Fibroblast of lung (primary cell): ENCODE measurements around the gene AADAT. TPM values are rescaled to one million over a fixed set of nuclear protein-coding genes. Genes with fewer than 3 reads are reported as not detected.
"Not testable (repeated sequence)": the region's sequence is repeated elsewhere in the genome, so short reads cannot be mapped to it uniquely, and the experiment has no call there.

ENCODE experiments used
- DNase-seq, 2 donors: peaks; one replicate each; pipeline versions ENCODE4 v3.0.0 to v3.0.0-alpha.2; 2010; ENCODE audit warnings: low read depth in 2 of 2
- H2AFZ ChIP-seq: 2 replicates; pipeline ENCODE4 v1.5.1; 2012; ENCODE audit warnings: low read length, control low read depth, inconsistent platforms
- H3K27ac ChIP-seq: 2 replicates; pipeline ENCODE4 v1.5.1; 2011; ENCODE audit warnings: low read length, control low read depth; ENCODE audit not compliant: insufficient read depth
- H3K27me3 ChIP-seq: 2 replicates; pipeline ENCODE4 v1.5.1; 2011; ENCODE audit warnings: mild to moderate bottlenecking, low read length; ENCODE audit not compliant: control insufficient read depth, insufficient read depth
- H3K36me3 ChIP-seq: 2 replicates; pipeline ENCODE4 v1.5.1; 2011; ENCODE audit warnings: low read length; ENCODE audit not compliant: control insufficient read depth, insufficient read depth
- H3K4me1 ChIP-seq: 2 replicates; pipeline ENCODE4 v1.5.1; 2011; ENCODE audit warnings: low read length; ENCODE audit not compliant: control insufficient read depth, insufficient read depth; ENCODE audit errors: extremely low read depth
- H3K4me2 ChIP-seq: 2 replicates; pipeline ENCODE4 v1.5.1; 2011; ENCODE audit warnings: low read length, control low read depth; ENCODE audit not compliant: insufficient read depth; ENCODE audit errors: extremely low read depth
- H3K4me3 ChIP-seq, 4 experiments: fragments of 200-600 bp in 1 of 4; sonication (generic) in 1 of 4; replicated peaks in 1 of 4; 2 replicates each; pipeline ENCODE4 v1.5.1; 2011 to 2016; ENCODE audit warnings: low read length in 4 of 4, low read depth in 3 of 4, mild to moderate bottlenecking in 3 of 4, control low read depth in 2 of 4, inconsistent platforms in 1 of 4, mixed read lengths in 1 of 4; ENCODE audit not compliant: insufficient read depth in 1 of 4; ENCODE audit errors: control extremely low read depth in 1 of 4
- H3K79me2 ChIP-seq: 2 replicates; pipeline ENCODE4 v1.5.1; 2012; ENCODE audit warnings: mild to moderate bottlenecking, low read length, inconsistent platforms; ENCODE audit not compliant: control insufficient read depth, insufficient read depth
- H3K9ac ChIP-seq: 2 replicates; pipeline ENCODE4 v1.5.1; 2011; ENCODE audit warnings: mild to moderate bottlenecking, low read length, control low read depth; ENCODE audit not compliant: insufficient read depth
- H3K9me3 ChIP-seq: 2 replicates; pipeline ENCODE4 v1.5.1; 2012; ENCODE audit warnings: low read depth, low read length; ENCODE audit not compliant: control insufficient read depth, insufficient read depth
- H4K20me1 ChIP-seq: 2 replicates; pipeline ENCODE4 v1.5.1; 2011; ENCODE audit warnings: low read length; ENCODE audit not compliant: control insufficient read depth, insufficient read depth; ENCODE audit errors: extremely low read depth
- EZH2 ChIP-seq: IDR thresholded peaks from 2 replicates; pipeline ENCODE4 v1.5.1; 2012; ENCODE audit warnings: low read length, control low read depth, mild to moderate bottlenecking; ENCODE audit errors: missing control alignments
- polyA plus RNA-seq, 2 donors: library from polyadenylated mRNA; depleted of rRNA in 1 of 2; stranded (reverse) in 1 of 2; unstranded in 1 of 2; fragments of >200 nt; gene quantifications; 2 replicates each; pipeline ENCODE4 v1.2.1, GENCODE V29; 2011 to 2012; ENCODE audit warnings: missing spikeins in 1 of 2
- total RNA-seq: library from RNA; depleted of rRNA; stranded (reverse); fragments of >200 nt; gene quantifications from 2 replicates; pipeline ENCODE4 v1.2.1, GENCODE V29; 2014
- TF ChIP-seq, protein P1 (sequence below), 2 donors: IDR thresholded peaks in 1 of 2; conservative IDR thresholded peaks in 1 of 2; 1 replicate in 1 of 2; 2 replicates in 1 of 2; pipeline ENCODE4 v1.5.1; 2011 to 2012; ENCODE audit warnings: low read length in 2 of 2, control low read depth in 1 of 2, inconsistent platforms in 1 of 2, low read depth in 1 of 2, mild to moderate bottlenecking in 1 of 2

Gene AADAT
- total and polyA plus RNA-seq, 2 donors (not counting 1 experiment from before 2014, with no cell fraction given) = 3.5 to 7.6 TPM

GRCh38 chr4:170106900-170107299 is 17.1 kb upstream of the AADAT start:
- TF ChIP-seq EZH2 = no peak
- TF ChIP-seq, protein P1, sequence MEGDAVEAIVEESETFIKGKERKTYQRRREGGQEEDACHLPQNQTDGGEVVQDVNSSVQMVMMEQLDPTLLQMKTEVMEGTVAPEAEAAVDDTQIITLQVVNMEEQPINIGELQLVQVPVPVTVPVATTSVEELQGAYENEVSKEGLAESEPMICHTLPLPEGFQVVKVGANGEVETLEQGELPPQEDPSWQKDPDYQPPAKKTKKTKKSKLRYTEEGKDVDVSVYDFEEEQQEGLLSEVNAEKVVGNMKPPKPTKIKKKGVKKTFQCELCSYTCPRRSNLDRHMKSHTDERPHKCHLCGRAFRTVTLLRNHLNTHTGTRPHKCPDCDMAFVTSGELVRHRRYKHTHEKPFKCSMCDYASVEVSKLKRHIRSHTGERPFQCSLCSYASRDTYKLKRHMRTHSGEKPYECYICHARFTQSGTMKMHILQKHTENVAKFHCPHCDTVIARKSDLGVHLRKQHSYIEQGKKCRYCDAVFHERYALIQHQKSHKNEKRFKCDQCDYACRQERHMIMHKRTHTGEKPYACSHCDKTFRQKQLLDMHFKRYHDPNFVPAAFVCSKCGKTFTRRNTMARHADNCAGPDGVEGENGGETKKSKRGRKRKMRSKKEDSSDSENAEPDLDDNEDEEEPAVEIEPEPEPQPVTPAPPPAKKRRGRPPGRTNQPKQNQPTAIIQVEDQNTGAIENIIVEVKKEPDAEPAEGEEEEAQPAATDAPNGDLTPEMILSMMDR (conservative IDR thresholded peaks at IDR 0.05 in 1 of 2, IDR thresholded peaks at IDR 0.05 in 1 of 2; ENCODE audit: low read depth in 1 of 2, low read length in 2 of 2) = no peak
- no peaks in the 10 kb centered on the region for H3K9me3 ChIP-seq
- no peak overlapping the region for H3K4me3 ChIP-seq
- no peak overlapping the region for H3K27ac ChIP-seq
- H2AFZ ChIP-seq = no peak overlapping the region
- H3K4me2 ChIP-seq = no peak overlapping the region
- no peak for DNase-seq
- no peaks in the 10 kb centered on the region for H3K27me3 ChIP-seq
- H3K4me1 ChIP-seq = no peaks in the 10 kb centered on the region
- H3K79me2 ChIP-seq = no peaks in the 10 kb centered on the region
- H4K20me1 ChIP-seq = no peaks in the 10 kb centered on the region
- H3K36me3 ChIP-seq = no peaks in the 10 kb centered on the region
- H3K9ac ChIP-seq = no peak overlapping the region

GRCh38 chr4:170102426-170102825 is 12.7 kb upstream of the AADAT start:
- H3K79me2 ChIP-seq = no peaks in the 10 kb centered on the region
- H3K4me3 ChIP-seq = no peak overlapping the region
- H3K9ac ChIP-seq = no peak overlapping the region
- H3K4me2 ChIP-seq = no peak overlapping the region
- no peak overlapping the region for H2AFZ ChIP-seq
- H3K27me3 ChIP-seq = no peaks in the 10 kb centered on the region
- TF ChIP-seq, protein P1 (conservative IDR thresholded peaks at IDR 0.05 in 1 of 2, IDR thresholded peaks at IDR 0.05 in 1 of 2; ENCODE audit: low read depth in 1 of 2, low read length in 2 of 2) = no peak
- no peak for TF ChIP-seq EZH2
- no peaks in the 10 kb centered on the region for H3K4me1 ChIP-seq
- no peaks in the 10 kb centered on the region for H3K9me3 ChIP-seq
- no peak for DNase-seq
- H4K20me1 ChIP-seq = no peaks in the 10 kb centered on the region
- no peak overlapping the region for H3K27ac ChIP-seq
- no peaks in the 10 kb centered on the region for H3K36me3 ChIP-seq

GRCh38 chr4:170098171-170098570 is 8.4 kb upstream of the AADAT start:
- not testable (repeated sequence) for H2AFZ ChIP-seq, H3K9ac ChIP-seq, H3K9me3 ChIP-seq, H3K4me2 ChIP-seq, H3K4me3 ChIP-seq, H3K27me3 ChIP-seq, H3K36me3 ChIP-seq, H4K20me1 ChIP-seq, H3K79me2 ChIP-seq, DNase-seq, H3K4me1 ChIP-seq, H3K27ac ChIP-seq
